GM23338 (cell line): ENCODE data around the gene OR2B6.

Experiments
- CREB1 ChIP-seq: fragments of 250-450 bp; sonication (Bioruptor Pico); IDR thresholded peaks from 2 replicates; pipeline ENCODE4 v1.5.0; 2020; ENCODE audit warnings: low read depth, mild to moderate bottlenecking, moderate library complexity
- CTCF ChIP-seq, 2 experiments: fragments of 200-600 bp in 1 of 2; sonication (generic) in 1 of 2; conservative IDR thresholded peaks; 2 replicates each; pipeline versions ENCODE4 v1.5.1 to v1.6.1; 2016 to 2017; ENCODE audit warnings: antibody characterized with exemption in 2 of 2, low read depth in 2 of 2, mild to moderate bottlenecking in 2 of 2, moderate library complexity in 1 of 2
- ETS1 ChIP-seq: IDR thresholded peaks from 2 replicates; pipeline ENCODE4 v1.6.1; 2016; ENCODE audit warnings: antibody characterized with exemption
- EZH2 ChIP-seq: fragments of 200-600 bp; sonication (generic); IDR thresholded peaks from one replicate; pipeline ENCODE4 v1.8.0; 2017; ENCODE audit warnings: antibody characterized with exemption, mild to moderate bottlenecking, low read depth; ENCODE audit not compliant: unreplicated experiment
- EZH2phosphoT487 ChIP-seq: fragments of 200-600 bp; sonication (generic); IDR thresholded peaks from one replicate; pipeline ENCODE4 v1.8.1; 2018; ENCODE audit warnings: antibody characterized with exemption; ENCODE audit not compliant: unreplicated experiment
- JUNB ChIP-seq: IDR thresholded peaks from one replicate; pipeline ENCODE4 v1.6.1; 2016; ENCODE audit warnings: antibody characterized with exemption; ENCODE audit not compliant: unreplicated experiment
- NANOG ChIP-seq: IDR thresholded peaks from 2 replicates; pipeline ENCODE4 v1.6.1; 2016; ENCODE audit warnings: antibody characterized with exemption, borderline replicate concordance
- POLR2AphosphoS5 ChIP-seq: IDR thresholded peaks from 2 replicates; pipeline ENCODE4 v1.6.1; 2016; ENCODE audit warnings: antibody characterized with exemption, low read depth
- REST ChIP-seq: IDR thresholded peaks from one replicate; pipeline ENCODE4 v1.6.1; 2018; ENCODE audit warnings: antibody characterized with exemption; ENCODE audit not compliant: unreplicated experiment
- STAT1 ChIP-seq: IDR thresholded peaks from one replicate; pipeline ENCODE4 v1.6.1; 2016; ENCODE audit warnings: antibody characterized with exemption; ENCODE audit not compliant: unreplicated experiment
- ZNF114 ChIP-seq: fragments of 250-450 bp; sonication (Bioruptor Pico); IDR thresholded peaks from 2 replicates; pipeline ENCODE4 v1.5.0; 2020; ENCODE audit warnings: mild to moderate bottlenecking, moderate library complexity
- ZNF331 ChIP-seq: fragments of 250-450 bp; sonication (Bioruptor Pico); IDR thresholded peaks from 2 replicates; pipeline ENCODE4 v1.5.0; 2020; ENCODE audit warnings: low read depth, mild to moderate bottlenecking, moderate library complexity
- ZNF462 ChIP-seq: fragments of 250-450 bp; sonication (Bioruptor Pico); IDR thresholded peaks from 2 replicates; pipeline ENCODE4 v1.5.0; 2020; ENCODE audit warnings: mild to moderate bottlenecking, moderate library complexity

- TF ChIP-seq CTCF (conservative IDR thresholded peaks at IDR 0.05; ENCODE audit: low read depth in 2 of 2) = no peak
- TF ChIP-seq EZH2 = no peak
- no peak for TF ChIP-seq EZH2phosphoT487
- no peak for TF ChIP-seq ZNF462 (CRISPR knock-in tag)
- TF ChIP-seq REST = no peak
- no peak for TF ChIP-seq ETS1
- no peak for TF ChIP-seq CREB1 (CRISPR knock-in tag)
- TF ChIP-seq JUNB = no peak
- TF ChIP-seq POLR2AphosphoS5 = no peak
- no peak for TF ChIP-seq STAT1
- TF ChIP-seq ZNF331 (CRISPR knock-in tag) = no peak
- TF ChIP-seq ZNF114 (CRISPR knock-in tag) = no peak
- TF ChIP-seq NANOG = no peak
Observed at GRCh38 chr6:27978705-27979104, 21.7 kb downstream of the OR2B6 start.
